ENCODE data around the gene GFI1. TPM values are rescaled to one million over a fixed set of nuclear protein-coding genes. Genes with fewer than 3 reads are reported as not detected.

Gene GFI1
- total RNA-seq, 1 experiment from 2014 or later, result 0.49 TPM

DNA sequence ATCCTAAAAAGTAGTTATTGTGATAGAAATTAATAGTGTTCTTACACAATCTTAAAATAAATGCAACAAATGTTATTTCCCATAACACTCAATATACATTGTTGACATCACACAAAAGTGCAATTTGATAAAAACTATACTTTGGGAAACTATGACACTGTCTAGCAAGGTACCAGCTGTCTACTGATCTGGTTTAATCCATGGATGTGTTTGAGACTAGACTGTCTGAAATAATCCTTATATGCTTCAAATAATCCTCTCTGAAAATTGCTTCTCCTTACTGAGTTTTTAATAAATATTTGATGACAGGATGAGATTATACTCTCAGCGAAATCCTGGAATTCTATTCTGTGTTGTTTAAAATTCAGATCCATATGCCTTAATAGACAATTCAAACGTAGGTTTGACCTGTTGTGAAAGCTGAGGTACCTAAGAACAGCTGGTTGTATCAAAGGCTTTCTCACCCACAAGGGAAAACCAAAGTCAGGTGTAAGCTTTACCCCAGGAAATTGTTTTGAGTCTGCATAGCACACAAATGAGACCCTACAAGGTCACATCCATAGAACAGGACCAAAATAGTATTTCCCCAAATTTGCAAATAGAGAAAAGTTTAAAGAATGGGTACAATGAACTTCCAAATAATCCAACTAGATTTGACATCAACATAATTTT lies 8.8 kb upstream of the GFI1 start:
- ATAC-seq (no peak), DNase-seq (ENCODE audit: low read depth, low spot score) (no peak)
- intact Hi-C loops (cut with micrococcal nuclease; ENCODE audit: unreplicated experiment), result no loop called here
- Histone ChIP-seq H3K27me3 (ENCODE audit: control insufficient read depth, insufficient read depth, low read length) (no peaks in the 10 kb centered on the region; the same call in 1 of the 2 replicates), H3K36me3 (ENCODE audit: control insufficient read depth, insufficient read depth, low read length) (no peaks in the 10 kb centered on the region), H3K4me1 (ENCODE audit: control insufficient read depth, insufficient read depth, low read length) (no peaks in the 10 kb centered on the region), H3K4me3 (ENCODE audit: low read depth in 2 of 2, low read length in 2 of 2) (no peak overlapping the region), H3K9me3 (ENCODE audit: control insufficient read depth, insufficient read depth, low read depth, low read length) (no peaks in the 10 kb centered on the region), H3K27ac (ENCODE audit: low read length) (no peak overlapping the region)
- POLR2A ChIA-PET, result no interaction called here
- CTCF ChIA-PET, result no interaction called here
- no TSS peak for BruUV-seq (replicated peaks)
- in situ Hi-C loops (cut with HindIII; ENCODE audit: low pct_unique_long_range_greater_than_20kb, low sequenced_read_pairs), result no loop called here
- no peak for TF ChIP-seq SIN3A (IDR thresholded peaks at IDR 0.05; ENCODE audit: borderline replicate concordance, insufficient read depth, low read depth, low read length)
- no peak for TF ChIP-seq POLR2AphosphoS5 (IDR thresholded peaks at IDR 0.05; ENCODE audit: low read depth, low read length)
- TF ChIP-seq, protein P1, sequence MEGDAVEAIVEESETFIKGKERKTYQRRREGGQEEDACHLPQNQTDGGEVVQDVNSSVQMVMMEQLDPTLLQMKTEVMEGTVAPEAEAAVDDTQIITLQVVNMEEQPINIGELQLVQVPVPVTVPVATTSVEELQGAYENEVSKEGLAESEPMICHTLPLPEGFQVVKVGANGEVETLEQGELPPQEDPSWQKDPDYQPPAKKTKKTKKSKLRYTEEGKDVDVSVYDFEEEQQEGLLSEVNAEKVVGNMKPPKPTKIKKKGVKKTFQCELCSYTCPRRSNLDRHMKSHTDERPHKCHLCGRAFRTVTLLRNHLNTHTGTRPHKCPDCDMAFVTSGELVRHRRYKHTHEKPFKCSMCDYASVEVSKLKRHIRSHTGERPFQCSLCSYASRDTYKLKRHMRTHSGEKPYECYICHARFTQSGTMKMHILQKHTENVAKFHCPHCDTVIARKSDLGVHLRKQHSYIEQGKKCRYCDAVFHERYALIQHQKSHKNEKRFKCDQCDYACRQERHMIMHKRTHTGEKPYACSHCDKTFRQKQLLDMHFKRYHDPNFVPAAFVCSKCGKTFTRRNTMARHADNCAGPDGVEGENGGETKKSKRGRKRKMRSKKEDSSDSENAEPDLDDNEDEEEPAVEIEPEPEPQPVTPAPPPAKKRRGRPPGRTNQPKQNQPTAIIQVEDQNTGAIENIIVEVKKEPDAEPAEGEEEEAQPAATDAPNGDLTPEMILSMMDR (IDR thresholded peaks at IDR 0.05), result no peak
- TF ChIP-seq, protein P2, sequence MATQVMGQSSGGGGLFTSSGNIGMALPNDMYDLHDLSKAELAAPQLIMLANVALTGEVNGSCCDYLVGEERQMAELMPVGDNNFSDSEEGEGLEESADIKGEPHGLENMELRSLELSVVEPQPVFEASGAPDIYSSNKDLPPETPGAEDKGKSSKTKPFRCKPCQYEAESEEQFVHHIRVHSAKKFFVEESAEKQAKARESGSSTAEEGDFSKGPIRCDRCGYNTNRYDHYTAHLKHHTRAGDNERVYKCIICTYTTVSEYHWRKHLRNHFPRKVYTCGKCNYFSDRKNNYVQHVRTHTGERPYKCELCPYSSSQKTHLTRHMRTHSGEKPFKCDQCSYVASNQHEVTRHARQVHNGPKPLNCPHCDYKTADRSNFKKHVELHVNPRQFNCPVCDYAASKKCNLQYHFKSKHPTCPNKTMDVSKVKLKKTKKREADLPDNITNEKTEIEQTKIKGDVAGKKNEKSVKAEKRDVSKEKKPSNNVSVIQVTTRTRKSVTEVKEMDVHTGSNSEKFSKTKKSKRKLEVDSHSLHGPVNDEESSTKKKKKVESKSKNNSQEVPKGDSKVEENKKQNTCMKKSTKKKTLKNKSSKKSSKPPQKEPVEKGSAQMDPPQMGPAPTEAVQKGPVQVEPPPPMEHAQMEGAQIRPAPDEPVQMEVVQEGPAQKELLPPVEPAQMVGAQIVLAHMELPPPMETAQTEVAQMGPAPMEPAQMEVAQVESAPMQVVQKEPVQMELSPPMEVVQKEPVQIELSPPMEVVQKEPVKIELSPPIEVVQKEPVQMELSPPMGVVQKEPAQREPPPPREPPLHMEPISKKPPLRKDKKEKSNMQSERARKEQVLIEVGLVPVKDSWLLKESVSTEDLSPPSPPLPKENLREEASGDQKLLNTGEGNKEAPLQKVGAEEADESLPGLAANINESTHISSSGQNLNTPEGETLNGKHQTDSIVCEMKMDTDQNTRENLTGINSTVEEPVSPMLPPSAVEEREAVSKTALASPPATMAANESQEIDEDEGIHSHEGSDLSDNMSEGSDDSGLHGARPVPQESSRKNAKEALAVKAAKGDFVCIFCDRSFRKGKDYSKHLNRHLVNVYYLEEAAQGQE (IDR thresholded peaks at IDR 0.05; ENCODE audit: insufficient read depth in 1 of 2, low read depth in 2 of 2, low read length in 1 of 2), result no peak
- TF ChIP-seq TCF7L2 (IDR thresholded peaks at IDR 0.05; ENCODE audit: low read depth, low read length), result no peak

DNA sequence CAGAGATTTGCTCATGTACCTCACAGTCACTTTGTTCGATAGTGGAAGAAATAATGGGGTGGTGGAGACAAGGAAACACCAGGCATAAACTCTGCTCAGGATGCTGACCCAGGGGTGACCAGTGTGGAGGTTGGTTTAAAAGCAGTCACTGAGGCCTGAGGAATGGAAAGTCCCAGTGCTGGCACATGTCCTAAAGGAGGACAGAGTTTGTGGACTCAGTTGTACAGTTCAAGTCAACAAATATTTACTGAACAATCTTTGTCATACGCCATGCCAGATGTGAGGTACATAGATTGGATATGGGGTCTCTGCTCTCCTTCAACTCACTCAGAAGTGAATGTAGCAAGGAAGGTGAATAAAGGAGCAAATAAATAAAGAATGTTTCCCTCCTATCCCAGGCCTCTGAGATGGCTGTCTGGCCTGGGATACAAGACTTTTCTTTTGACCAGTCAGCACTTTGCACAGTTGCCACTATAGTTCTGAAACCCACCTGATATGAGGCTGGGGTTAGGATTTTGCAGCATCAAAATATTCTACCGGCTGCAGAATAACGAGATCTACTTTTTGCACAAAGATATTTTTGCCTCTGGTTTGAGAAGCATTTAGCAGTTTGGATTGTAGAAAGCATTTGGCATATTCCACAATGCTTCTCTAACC lies 7.9 kb upstream of the GFI1 start:
- Histone ChIP-seq H3K9me3 (ENCODE audit: control insufficient read depth, insufficient read depth, low read depth, low read length) (no peaks in the 10 kb centered on the region), H3K36me3 (ENCODE audit: control insufficient read depth, insufficient read depth, low read length) (no peaks in the 10 kb centered on the region), H3K4me3 (ENCODE audit: low read depth in 2 of 2, low read length in 2 of 2) (no peak overlapping the region), H3K27me3 (ENCODE audit: control insufficient read depth, insufficient read depth, low read length) (no peaks in the 10 kb centered on the region; the same call in none of the 2 replicates), H3K27ac (ENCODE audit: low read length) (no peak overlapping the region), H3K4me1 (ENCODE audit: control insufficient read depth, insufficient read depth, low read length) (no peaks in the 10 kb centered on the region)
- ATAC-seq (no peak), DNase-seq (ENCODE audit: low read depth, low spot score) (no peak)
- in situ Hi-C loops (cut with HindIII; ENCODE audit: low pct_unique_long_range_greater_than_20kb, low sequenced_read_pairs), result no loop called here
- ChIA-PET CTCF (no interaction called here), POLR2A (no interaction called here)
- intact Hi-C loops (cut with micrococcal nuclease; ENCODE audit: unreplicated experiment), result no loop called here
- TF ChIP-seq TCF7L2 (IDR thresholded peaks at IDR 0.05; ENCODE audit: low read depth, low read length) (no peak), POLR2AphosphoS5 (IDR thresholded peaks at IDR 0.05; ENCODE audit: low read depth, low read length) (no peak), SIN3A (IDR thresholded peaks at IDR 0.05; ENCODE audit: borderline replicate concordance, insufficient read depth, low read depth, low read length) (no peak)
- TF ChIP-seq, protein P1 (IDR thresholded peaks at IDR 0.05), result no peak
- TF ChIP-seq, protein P2 (IDR thresholded peaks at IDR 0.05; ENCODE audit: insufficient read depth in 1 of 2, low read depth in 2 of 2, low read length in 1 of 2), result no peak
- BruUV-seq (replicated peaks), result no TSS peak
